Panc1 (cell line): Measurements from ENCODE around the gene OVOL1. TPM values are rescaled to one million over a fixed set of nuclear protein-coding genes. Genes with fewer than 3 reads are reported as not detected.

ENCODE experiments used
- ATAC-seq: fragments of 200-7000 bp; cut with Tn5 transposase; 2 replicates; pipeline ENCODE4 v1.9.1; 2020; ENCODE audit warnings: mild to moderate bottlenecking, moderate library complexity
- BruUV-seq: library from RNA; stranded (reverse); fragments of 400-500 nt; replicated peaks from 2 replicates; lab custom pipeline; 2021; lab: Mats Ljungman, UMichigan
- CTCF ChIA-PET: fragments of 300-600 bp; sonication (Branson Sonifier 250); formaldehyde crosslinking; loops from one replicate; lab custom pipeline; 2022; ENCODE audit warnings: antibody characterized with exemption; lab: Charles Lee
- POLR2A ChIA-PET: fragments of 300-600 bp; sonication (Branson Sonifier 250); formaldehyde crosslinking; loops from one replicate; lab custom pipeline; 2022; ENCODE audit warnings: antibody characterized with exemption; lab: Charles Lee
- DNase-seq: peaks from one replicate; pipeline ENCODE4 v3.0.0-alpha.2; 2010; ENCODE audit warnings: low read depth, low spot score
- H3K27ac ChIP-seq: 2 replicates; pipeline ENCODE4 v1.5.1; 2011; ENCODE audit warnings: mild to moderate bottlenecking, low read length, inconsistent platforms
- H3K27me3 ChIP-seq: fragments of 200-500 bp; sonication (Bioruptor generic); 2 replicates; pipeline ENCODE4 v1.6.0; 2014; ENCODE audit warnings: low read length, inconsistent platforms; ENCODE audit not compliant: control insufficient read depth, insufficient read depth
- H3K36me3 ChIP-seq: fragments of 200-500 bp; sonication (Bioruptor generic); 2 replicates; pipeline ENCODE4 v1.5.1; 2014; ENCODE audit warnings: inconsistent platforms, mild to moderate bottlenecking, low read length, moderate library complexity; ENCODE audit not compliant: control insufficient read depth, insufficient read depth
- H3K4me1 ChIP-seq: 2 replicates; pipeline ENCODE4 v1.5.1; 2011; ENCODE audit warnings: inconsistent platforms, mild to moderate bottlenecking, low read length, moderate library complexity; ENCODE audit not compliant: control insufficient read depth, insufficient read depth
- H3K4me3 ChIP-seq, 2 experiments: 2 replicates each; pipeline ENCODE4 v1.5.1; 2011 to 2012; ENCODE audit warnings: low read depth in 2 of 2, low read length in 2 of 2, mild to moderate bottlenecking in 2 of 2, inconsistent platforms in 1 of 2, moderate library complexity in 1 of 2
- H3K9me3 ChIP-seq: fragments of 200-500 bp; sonication (Bioruptor generic); 2 replicates; pipeline ENCODE4 v1.5.1; 2014; ENCODE audit warnings: low read depth, mild to moderate bottlenecking, inconsistent platforms, low read length, moderate library complexity; ENCODE audit not compliant: control insufficient read depth, insufficient read depth
- CTCF ChIP-seq: fragments of 450-650 bp; IDR thresholded peaks from 2 replicates; pipeline ENCODE4 v1.5.1; 2017; ENCODE audit warnings: mild to moderate bottlenecking
- POLR2AphosphoS5 ChIP-seq: IDR thresholded peaks from 2 replicates; pipeline ENCODE4 v1.6.1; 2012; ENCODE audit warnings: mild to moderate bottlenecking, low read depth, low read length, moderate library complexity
- REST ChIP-seq, 2 experiments: IDR thresholded peaks; 2 replicates each; pipeline ENCODE4 v1.6.1; 2011 to 2012; ENCODE audit warnings: low read depth in 2 of 2, control low read depth in 1 of 2, low read length in 1 of 2, mild to moderate bottlenecking in 1 of 2, moderate library complexity in 1 of 2; ENCODE audit not compliant: insufficient read depth in 1 of 2
- SIN3A ChIP-seq: IDR thresholded peaks from 2 replicates; pipeline ENCODE4 v1.6.1; 2012; ENCODE audit warnings: low read depth, mild to moderate bottlenecking, low read length, moderate library complexity, borderline replicate concordance; ENCODE audit not compliant: insufficient read depth
- TCF7L2 ChIP-seq: IDR thresholded peaks from 2 replicates; pipeline ENCODE4 v1.6.1; 2011; ENCODE audit warnings: mild to moderate bottlenecking, low read depth, low read length, inconsistent platforms
- in situ Hi-C: cut with HindIII; loops from 2 replicates; pipeline ENCODE4 v1.10.0; 2016; ENCODE audit warnings: low sequenced_read_pairs, low pct_unique_long_range_greater_than_20kb
- intact Hi-C: fragments of 100-400 bp; cut with micrococcal nuclease; formaldehyde crosslinking; loops from one replicate; pipeline ENCODE4 v1.10.0; 2022; ENCODE audit not compliant: unreplicated experiment
- total RNA-seq: library from RNA; stranded (reverse); gene quantifications from one replicate; pipeline ENCODE4 v1.2.1, GENCODE V29; 2021; ENCODE audit not compliant: unreplicated experiment

Gene OVOL1
- total RNA-seq, 1 experiment from 2014 or later, result 0.23 TPM

- Histone ChIP-seq H3K27me3 (no peaks in the 10 kb centered on the region), H3K4me3 (no peak overlapping the region), H3K36me3 (peaks cover 3% of the 10 kb centered on the region; the same call in 1 of the 2 replicates), H3K4me1 (peaks cover 10% of the 10 kb centered on the region), H3K27ac (no peak overlapping the region), H3K9me3 (no peaks in the 10 kb centered on the region)
- no peak for DNase-seq
- CTCF ChIA-PET, result interaction anchor here (0.6 to 1.9 kb wide), 4 partner anchors 14 to 77 kb away, joined by 3 to 11 read pairs (median 4); partner anchors contain the start of gene KAT5
- no peak for TF ChIP-seq TCF7L2
- TF ChIP-seq POLR2AphosphoS5, result no peak
- no peak for TF ChIP-seq SIN3A
- TF ChIP-seq REST (IDR thresholded peaks at IDR 0.05; ENCODE audit: insufficient read depth in 1 of 2, low read depth in 2 of 2, low read length in 1 of 2), result no peak
- no peak for TF ChIP-seq CTCF
- in situ Hi-C loops (no loop called here), intact Hi-C loops (no loop called here)
- POLR2A ChIA-PET, result interaction anchor here (0.6 kb wide), 1 partner anchor 14 kb away, joined by 3 read pairs; no protein-coding TSS in a partner anchor
- ATAC-seq, result no peak
- BruUV-seq, result TSS peak; percentile 4
Observed at GRCh38 chr11:65778431-65778900, 8.4 kb upstream of the OVOL1 start.

- ChIA-PET CTCF (interaction anchor here (0.6 to 2.3 kb wide), 14 partner anchors 10 to 213 kb away, joined by 3 to 24 read pairs (median 4); partner anchors contain the start of genes KAT5 and RNASEH2C), POLR2A (interaction anchor here (0.6 kb wide), 1 partner anchor 13 kb away, joined by 3 read pairs; no protein-coding TSS in a partner anchor)
- Histone ChIP-seq H3K4me1 (peaks cover 10% of the 10 kb centered on the region), H3K36me3 (peaks cover 3% of the 10 kb centered on the region; the same call in 1 of the 2 replicates), H3K4me3 (peak overlapping the region; percentile 83 to 88), H3K9me3 (no peaks in the 10 kb centered on the region), H3K27me3 (no peaks in the 10 kb centered on the region), H3K27ac (peak overlapping the region; percentile 85)
- in situ Hi-C loops (no loop called here), intact Hi-C loops (no loop called here)
- no peak for TF ChIP-seq SIN3A
- no peak for TF ChIP-seq CTCF
- no peak for TF ChIP-seq TCF7L2
- no peak for TF ChIP-seq POLR2AphosphoS5
- no peak for TF ChIP-seq REST (IDR thresholded peaks at IDR 0.05; ENCODE audit: insufficient read depth in 1 of 2, low read depth in 2 of 2, low read length in 1 of 2)
- no peak for DNase-seq
- ATAC-seq, result no peak
- no TSS peak for BruUV-seq
Observed at GRCh38 chr11:65778901-65779668, 7.8 kb upstream of the OVOL1 start.
